Thyroid gland (tissue), 4 donors: Measurements from ENCODE around the gene RBMY1F.
"Not testable (repeated sequence)": the region's sequence is repeated elsewhere in the genome, so short reads cannot be mapped to it uniquely, and the experiment has no call there.

ENCODE experiments used
- POLR2A ChIP-seq, 2 donors: fragments of 450-650 bp; IDR thresholded peaks; one replicate each; pipeline ENCODE4 v1.6.1; 2017; ENCODE audit warnings: antibody characterized with exemption in 2 of 2, mild to moderate bottlenecking in 2 of 2, moderate library complexity in 1 of 2
- TF ChIP-seq, protein P1 (sequence below), 6 experiments: fragments of 200-600 bp in 3 of 6; fragments of 450-650 bp in 3 of 6; sonication (generic) in 3 of 6; IDR thresholded peaks; one replicate each; pipeline ENCODE4 v1.5.1; 2016 to 2019; ENCODE audit warnings: antibody characterized with exemption in 6 of 6, mild to moderate bottlenecking in 2 of 6, inconsistent platforms in 1 of 6, moderate library complexity in 1 of 6

DNA sequence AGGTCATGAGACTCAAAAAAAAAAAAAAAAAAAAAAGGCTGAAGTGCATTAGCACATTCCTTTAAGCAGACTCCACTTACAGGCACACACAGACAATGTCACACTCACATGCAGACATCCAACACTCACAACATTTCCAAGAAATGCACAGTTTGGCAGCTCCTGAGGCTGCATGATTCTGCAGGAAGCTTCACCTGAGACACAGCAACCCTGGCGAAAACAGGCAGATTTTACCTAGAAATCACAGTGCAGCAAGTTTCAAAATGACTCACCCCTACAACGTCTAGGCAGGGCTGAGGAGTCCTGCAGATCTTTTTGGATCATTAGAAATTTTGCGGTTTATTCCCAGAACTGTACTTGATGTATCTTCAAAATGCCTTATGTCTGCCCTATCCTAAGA lies 48.0 kb downstream of the RBMY1F start:
- TF ChIP-seq, protein P1, sequence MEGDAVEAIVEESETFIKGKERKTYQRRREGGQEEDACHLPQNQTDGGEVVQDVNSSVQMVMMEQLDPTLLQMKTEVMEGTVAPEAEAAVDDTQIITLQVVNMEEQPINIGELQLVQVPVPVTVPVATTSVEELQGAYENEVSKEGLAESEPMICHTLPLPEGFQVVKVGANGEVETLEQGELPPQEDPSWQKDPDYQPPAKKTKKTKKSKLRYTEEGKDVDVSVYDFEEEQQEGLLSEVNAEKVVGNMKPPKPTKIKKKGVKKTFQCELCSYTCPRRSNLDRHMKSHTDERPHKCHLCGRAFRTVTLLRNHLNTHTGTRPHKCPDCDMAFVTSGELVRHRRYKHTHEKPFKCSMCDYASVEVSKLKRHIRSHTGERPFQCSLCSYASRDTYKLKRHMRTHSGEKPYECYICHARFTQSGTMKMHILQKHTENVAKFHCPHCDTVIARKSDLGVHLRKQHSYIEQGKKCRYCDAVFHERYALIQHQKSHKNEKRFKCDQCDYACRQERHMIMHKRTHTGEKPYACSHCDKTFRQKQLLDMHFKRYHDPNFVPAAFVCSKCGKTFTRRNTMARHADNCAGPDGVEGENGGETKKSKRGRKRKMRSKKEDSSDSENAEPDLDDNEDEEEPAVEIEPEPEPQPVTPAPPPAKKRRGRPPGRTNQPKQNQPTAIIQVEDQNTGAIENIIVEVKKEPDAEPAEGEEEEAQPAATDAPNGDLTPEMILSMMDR (IDR thresholded peaks at IDR 0.05), result not testable (repeated sequence)
- TF ChIP-seq POLR2A (IDR thresholded peaks at IDR 0.05), result not testable (repeated sequence)
